Ishikawa (cell line): ENCODE data around the gene BCO1.

Source experiments
- CEBPB ChIP-seq: IDR thresholded peaks from 2 replicates; pipeline ENCODE4 v1.6.1; 2012
- EGR1 ChIP-seq: IDR thresholded peaks from 2 replicates; pipeline ENCODE4 v1.6.1; 2012
- EP300 ChIP-seq: IDR thresholded peaks from 2 replicates; pipeline ENCODE4 v1.6.1; 2012; ENCODE audit warnings: borderline replicate concordance
- FOXM1 ChIP-seq: IDR thresholded peaks from 2 replicates; pipeline ENCODE4 v1.6.1; 2012; ENCODE audit warnings: low read depth, borderline replicate concordance
- MAX ChIP-seq: IDR thresholded peaks from 2 replicates; pipeline ENCODE4 v1.6.1; 2012
- NFIC ChIP-seq: IDR thresholded peaks from 2 replicates; pipeline ENCODE4 v1.6.1; 2012
- RAD21 ChIP-seq: IDR thresholded peaks from 2 replicates; pipeline ENCODE4 v1.6.1; 2012; ENCODE audit warnings: low read depth
- REST ChIP-seq: IDR thresholded peaks from 2 replicates; pipeline ENCODE4 v1.6.1; 2012; ENCODE audit warnings: low read depth, mild to moderate bottlenecking
- TAF1 ChIP-seq: IDR thresholded peaks from 2 replicates; pipeline ENCODE4 v1.6.1; 2012; ENCODE audit warnings: low read depth, mild to moderate bottlenecking
- TCF12 ChIP-seq: IDR thresholded peaks from 2 replicates; pipeline ENCODE4 v1.6.1; 2012; ENCODE audit warnings: low read depth
- TEAD4 ChIP-seq: IDR thresholded peaks from 2 replicates; pipeline ENCODE4 v1.6.1; 2012
- USF1 ChIP-seq: IDR thresholded peaks from 2 replicates; pipeline ENCODE4 v1.6.1; 2012
- YY1 ChIP-seq: IDR thresholded peaks from 2 replicates; pipeline ENCODE4 v1.6.1; 2012; ENCODE audit warnings: low read depth
- ZBTB7A ChIP-seq: IDR thresholded peaks from 2 replicates; pipeline ENCODE4 v1.6.1; 2012; ENCODE audit warnings: low read depth

DNA sequence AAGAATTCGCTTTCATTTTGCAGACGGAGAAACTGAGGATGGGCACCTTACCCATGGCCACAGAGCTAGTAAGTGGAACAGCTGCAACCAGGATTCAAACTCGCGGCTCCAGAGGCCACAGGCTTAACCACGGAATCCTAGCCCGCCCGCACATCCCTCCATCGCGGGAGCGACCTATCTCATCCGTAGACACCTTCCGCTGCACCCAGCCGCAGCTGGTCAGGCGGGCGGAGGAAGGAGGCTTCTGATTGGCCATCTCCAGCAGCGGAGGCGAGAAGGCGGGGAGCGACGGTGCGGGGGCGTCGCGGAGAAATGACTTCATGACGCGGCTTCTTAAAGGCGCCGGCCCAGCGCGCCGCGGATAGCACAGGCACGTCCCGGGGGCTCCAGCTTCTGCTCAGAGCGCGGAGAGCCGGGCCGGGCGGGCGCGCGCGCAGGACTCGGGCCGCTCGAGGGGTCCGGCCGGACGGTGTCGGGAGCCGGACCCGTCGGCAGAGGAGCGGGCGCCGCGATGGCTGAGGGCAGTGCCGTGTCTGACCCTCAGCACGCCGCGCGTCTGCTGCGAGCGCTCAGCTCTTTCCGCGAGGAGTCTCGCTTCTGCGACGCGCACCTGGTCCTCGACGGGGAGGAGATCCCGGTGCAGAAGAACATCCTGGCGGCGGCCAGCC lies 76.2 kb downstream of the BCO1 start, which contains the start of gene GAN:
- TF ChIP-seq REST (no peak), TCF12 (no peak; the same call in 1 of the 2 replicates), RAD21 (no peak), NFIC (no peak), MAX (peak; percentile 85), EP300 (no peak; the same call in 1 of the 2 replicates), YY1 (peak; percentile 67), CEBPB (no peak), ZBTB7A (no peak), TAF1 (peak; percentile 84), TEAD4 (no peak), USF1 (peak; percentile 85), EGR1 (peak; percentile 98), FOXM1 (no peak)
